ENCODE data around the gene TNS3.

- TF ChIP-seq, protein P1, sequence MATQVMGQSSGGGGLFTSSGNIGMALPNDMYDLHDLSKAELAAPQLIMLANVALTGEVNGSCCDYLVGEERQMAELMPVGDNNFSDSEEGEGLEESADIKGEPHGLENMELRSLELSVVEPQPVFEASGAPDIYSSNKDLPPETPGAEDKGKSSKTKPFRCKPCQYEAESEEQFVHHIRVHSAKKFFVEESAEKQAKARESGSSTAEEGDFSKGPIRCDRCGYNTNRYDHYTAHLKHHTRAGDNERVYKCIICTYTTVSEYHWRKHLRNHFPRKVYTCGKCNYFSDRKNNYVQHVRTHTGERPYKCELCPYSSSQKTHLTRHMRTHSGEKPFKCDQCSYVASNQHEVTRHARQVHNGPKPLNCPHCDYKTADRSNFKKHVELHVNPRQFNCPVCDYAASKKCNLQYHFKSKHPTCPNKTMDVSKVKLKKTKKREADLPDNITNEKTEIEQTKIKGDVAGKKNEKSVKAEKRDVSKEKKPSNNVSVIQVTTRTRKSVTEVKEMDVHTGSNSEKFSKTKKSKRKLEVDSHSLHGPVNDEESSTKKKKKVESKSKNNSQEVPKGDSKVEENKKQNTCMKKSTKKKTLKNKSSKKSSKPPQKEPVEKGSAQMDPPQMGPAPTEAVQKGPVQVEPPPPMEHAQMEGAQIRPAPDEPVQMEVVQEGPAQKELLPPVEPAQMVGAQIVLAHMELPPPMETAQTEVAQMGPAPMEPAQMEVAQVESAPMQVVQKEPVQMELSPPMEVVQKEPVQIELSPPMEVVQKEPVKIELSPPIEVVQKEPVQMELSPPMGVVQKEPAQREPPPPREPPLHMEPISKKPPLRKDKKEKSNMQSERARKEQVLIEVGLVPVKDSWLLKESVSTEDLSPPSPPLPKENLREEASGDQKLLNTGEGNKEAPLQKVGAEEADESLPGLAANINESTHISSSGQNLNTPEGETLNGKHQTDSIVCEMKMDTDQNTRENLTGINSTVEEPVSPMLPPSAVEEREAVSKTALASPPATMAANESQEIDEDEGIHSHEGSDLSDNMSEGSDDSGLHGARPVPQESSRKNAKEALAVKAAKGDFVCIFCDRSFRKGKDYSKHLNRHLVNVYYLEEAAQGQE (IDR thresholded peaks at IDR 0.05; ENCODE audit: insufficient replicate concordance, low read depth) = no peak
- TF ChIP-seq, protein P2, sequence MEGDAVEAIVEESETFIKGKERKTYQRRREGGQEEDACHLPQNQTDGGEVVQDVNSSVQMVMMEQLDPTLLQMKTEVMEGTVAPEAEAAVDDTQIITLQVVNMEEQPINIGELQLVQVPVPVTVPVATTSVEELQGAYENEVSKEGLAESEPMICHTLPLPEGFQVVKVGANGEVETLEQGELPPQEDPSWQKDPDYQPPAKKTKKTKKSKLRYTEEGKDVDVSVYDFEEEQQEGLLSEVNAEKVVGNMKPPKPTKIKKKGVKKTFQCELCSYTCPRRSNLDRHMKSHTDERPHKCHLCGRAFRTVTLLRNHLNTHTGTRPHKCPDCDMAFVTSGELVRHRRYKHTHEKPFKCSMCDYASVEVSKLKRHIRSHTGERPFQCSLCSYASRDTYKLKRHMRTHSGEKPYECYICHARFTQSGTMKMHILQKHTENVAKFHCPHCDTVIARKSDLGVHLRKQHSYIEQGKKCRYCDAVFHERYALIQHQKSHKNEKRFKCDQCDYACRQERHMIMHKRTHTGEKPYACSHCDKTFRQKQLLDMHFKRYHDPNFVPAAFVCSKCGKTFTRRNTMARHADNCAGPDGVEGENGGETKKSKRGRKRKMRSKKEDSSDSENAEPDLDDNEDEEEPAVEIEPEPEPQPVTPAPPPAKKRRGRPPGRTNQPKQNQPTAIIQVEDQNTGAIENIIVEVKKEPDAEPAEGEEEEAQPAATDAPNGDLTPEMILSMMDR (IDR thresholded peaks at IDR 0.05; ENCODE audit: insufficient read depth, low read length) = no peak
- TF ChIP-seq SPI1 (IDR thresholded peaks at IDR 0.05; ENCODE audit: borderline replicate concordance, low read depth) = no peak
- no peak for TF ChIP-seq POLR2AphosphoS5 (IDR thresholded peaks at IDR 0.05; ENCODE audit: low read depth)
These were observed 227.8 kb downstream of the TNS3 start for GRCh38 chr7:47354071-47354470.

Measured in HL-60 (cell line).